GM23248 (cell line): ENCODE measurements around the gene PHOSPHO1.

Source experiments
- EZH2 ChIP-seq: fragments of 200-600 bp; sonication (generic); IDR thresholded peaks from 2 replicates; pipeline ENCODE4 v1.6.1; 2018; ENCODE audit warnings: antibody characterized with exemption, mild to moderate bottlenecking; ENCODE audit not compliant: insufficient read depth, poor library complexity, severe bottlenecking
- EZH2phosphoT487 ChIP-seq: fragments of 200-600 bp; sonication (generic); IDR thresholded peaks from 2 replicates; pipeline ENCODE4 v1.6.1; 2018; ENCODE audit warnings: antibody characterized with exemption, moderate library complexity, mild to moderate bottlenecking, low read depth; ENCODE audit not compliant: insufficient read depth

- TF ChIP-seq EZH2 (no peak), EZH2phosphoT487 (no peak)
These were observed 18.8 kb upstream of the PHOSPHO1 start for GRCh38 chr17:49249292-49249794.
